Lung microvascular endothelial cell (primary cell): Measurements from ENCODE around the gene LRP1B. TPM values are rescaled to one million over a fixed set of nuclear protein-coding genes. Genes with fewer than 3 reads are reported as not detected.

Source experiments
- DNase-seq, 2 donors: peaks; one replicate each; pipeline versions ENCODE4 v3.0.0 to v3.0.0-alpha.2; 2010; ENCODE audit warnings: low read depth in 2 of 2
- total RNA-seq: library from RNA; depleted of rRNA; stranded (reverse); fragments of >200 nt; gene quantifications from 2 replicates; pipeline ENCODE4 v1.2.1, GENCODE V29; 2014

Gene LRP1B
- total RNA-seq, 1 donor from 2014 or later = not detected

DNA sequence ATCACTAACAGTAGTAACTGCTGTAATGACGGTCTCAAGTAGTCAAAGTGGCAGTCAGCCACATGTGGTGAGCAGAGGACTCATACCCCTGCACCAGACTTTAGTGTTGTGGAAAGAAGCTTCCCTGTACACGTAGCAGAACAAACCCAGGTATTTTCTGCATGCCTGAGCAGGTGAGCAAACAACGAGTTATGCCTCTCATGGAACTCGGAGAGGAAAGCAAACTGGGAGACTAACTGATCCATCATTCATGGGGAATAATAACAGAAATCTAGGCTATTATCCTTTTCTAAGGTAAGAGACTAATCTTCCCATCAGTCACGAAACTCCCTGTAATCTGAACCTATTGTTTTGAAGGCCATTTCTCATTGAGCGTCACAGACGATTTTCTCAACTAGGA is 1855.4 kb downstream of the LRP1B start:
- no peak for DNase-seq

GRCh38 chr2:140274891-140275290 is 1855.9 kb downstream of the LRP1B start:
- no peak for DNase-seq

DNA sequence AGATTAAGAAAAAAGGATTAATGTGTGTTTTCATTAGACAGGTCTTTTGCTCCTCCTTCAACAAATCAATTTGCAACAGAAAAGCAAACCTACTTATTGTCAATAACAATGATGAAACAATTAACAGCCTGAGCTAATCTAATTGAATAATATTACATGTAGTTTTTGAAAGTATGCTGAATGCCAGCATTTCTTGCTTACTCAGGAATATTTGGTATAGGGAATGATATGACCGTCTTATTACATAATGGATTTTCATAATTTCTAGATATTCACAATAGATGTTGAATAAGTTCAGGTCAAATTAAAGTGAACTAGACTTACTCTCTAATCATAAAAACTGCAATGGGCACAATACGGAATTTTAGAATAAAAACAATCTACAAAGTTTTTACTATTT is 1856.9 kb downstream of the LRP1B start:
- no peak for DNase-seq

GRCh38 chr2:140273408-140273807 is 1857.4 kb downstream of the LRP1B start:
- no peak for DNase-seq

GRCh38 chr2:140270224-140270623 is 1860.6 kb downstream of the LRP1B start:
- DNase-seq = no peak

GRCh38 chr2:140269000-140269399 is 1861.8 kb downstream of the LRP1B start:
- no peak for DNase-seq

- no peak for DNase-seq
Measured at GRCh38 chr2:140262908-140263307, 1867.9 kb downstream of the LRP1B start.

GRCh38 chr2:140257692-140258300 is 1873.0 kb downstream of the LRP1B start:
- no peak for DNase-seq

- DNase-seq = no peak
Measured at GRCh38 chr2:140256080-140256479, 1874.7 kb downstream of the LRP1B start.

DNA sequence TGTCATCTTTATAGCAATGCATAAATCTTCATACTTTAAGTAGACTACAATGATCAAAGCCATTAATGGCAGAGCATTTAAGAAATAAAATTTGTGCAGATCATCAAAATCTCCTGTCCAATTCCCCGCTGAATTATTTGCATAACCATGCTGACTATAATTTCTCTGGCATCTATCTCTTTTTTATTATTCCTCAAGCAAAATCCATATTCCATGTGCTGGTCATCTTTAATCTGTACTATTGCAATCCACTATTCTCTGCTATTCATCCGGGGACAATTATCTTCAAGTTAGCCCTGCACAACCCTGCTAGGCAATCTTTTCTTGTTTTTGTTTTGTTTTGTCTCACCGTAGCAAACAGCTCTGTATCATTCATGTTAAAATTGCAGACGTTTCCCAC is 1881.0 kb downstream of the LRP1B start:
- no peak for DNase-seq

DNA sequence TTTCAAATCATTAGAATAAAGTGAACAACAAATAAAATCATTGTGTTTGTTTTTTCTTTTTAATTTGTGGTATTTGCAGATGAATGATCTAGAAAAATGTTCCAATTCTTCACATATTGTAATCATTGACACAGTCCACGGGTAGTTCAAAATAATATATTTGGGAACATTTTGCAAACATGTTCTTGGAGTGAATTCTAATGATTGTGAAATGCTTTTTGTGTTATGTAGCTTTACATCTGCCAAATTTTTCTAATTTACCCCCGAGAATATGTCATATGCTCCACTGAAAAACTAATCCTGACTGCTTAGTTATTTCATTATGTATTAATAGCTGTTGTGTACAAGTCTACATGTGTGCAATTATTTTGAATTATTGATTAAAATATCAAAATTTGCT is 1882.2 kb downstream of the LRP1B start:
- no peak for DNase-seq

GRCh38 chr2:140247451-140248195 is 1883.2 kb downstream of the LRP1B start:
- no peak for DNase-seq

GRCh38 chr2:140246957-140247356 is 1883.9 kb downstream of the LRP1B start:
- DNase-seq = no peak

DNA sequence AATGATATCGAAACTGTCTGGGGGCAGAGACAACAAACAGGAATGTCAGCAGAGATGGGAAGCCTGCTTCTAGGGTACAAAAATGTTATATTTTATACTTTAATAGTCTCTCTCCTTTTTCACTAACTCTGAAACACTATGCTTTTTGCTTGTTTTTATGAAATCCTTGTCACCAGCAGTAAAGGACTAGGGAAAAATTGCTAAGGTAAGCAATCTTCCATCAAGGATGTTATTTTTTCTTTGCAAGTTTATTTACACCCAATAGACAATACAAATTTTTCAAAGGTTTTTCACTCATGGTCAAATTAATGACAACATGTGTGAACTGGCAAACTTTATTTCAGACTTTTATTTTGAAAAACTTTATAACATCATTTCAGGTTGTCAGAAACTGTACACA is 1884.8 kb downstream of the LRP1B start:
- no peak for DNase-seq

GRCh38 chr2:140242889-140243288 is 1887.9 kb downstream of the LRP1B start:
- no peak for DNase-seq

DNA sequence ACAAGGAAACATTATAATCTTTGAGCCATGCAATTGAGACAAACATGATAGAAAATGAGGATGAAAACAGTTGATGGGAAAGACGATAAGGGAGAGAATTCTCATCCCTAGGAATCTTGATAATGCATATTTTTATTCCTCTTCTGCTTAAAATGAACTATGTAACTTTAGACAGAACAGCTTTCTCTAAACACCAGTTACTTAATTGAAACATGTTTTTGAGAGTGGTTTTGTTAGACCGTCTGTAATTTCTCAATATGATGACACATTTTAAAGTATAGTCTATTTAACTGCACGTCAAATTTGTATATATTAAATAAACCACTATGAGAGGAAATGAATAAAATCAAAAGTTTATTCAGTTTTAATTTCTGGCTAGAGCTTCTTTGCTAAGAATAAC is 1896.7 kb downstream of the LRP1B start:
- DNase-seq = no peak

DNA sequence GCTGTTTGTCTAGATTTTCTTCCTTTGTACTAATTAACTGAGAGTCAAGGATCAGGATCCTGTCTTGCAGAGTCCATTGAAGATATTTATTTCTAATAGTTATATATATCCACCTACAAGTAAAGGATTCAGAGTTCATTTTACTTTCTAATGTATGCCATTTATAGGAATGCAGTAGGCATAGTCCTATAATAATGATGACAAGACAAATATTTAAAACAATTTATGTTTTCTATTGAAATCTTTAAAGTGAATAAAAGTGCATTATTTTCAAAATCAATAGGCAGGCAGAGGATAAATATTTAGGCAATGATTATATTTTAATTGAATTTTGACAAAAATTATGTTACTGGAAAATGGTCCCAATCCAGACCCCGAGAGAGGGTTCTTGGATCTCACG is 1919.9 kb downstream of the LRP1B start:
- DNase-seq = no peak

GRCh38 chr2:140205093-140205492 is 1925.7 kb downstream of the LRP1B start:
- DNase-seq = no peak

- DNase-seq = no peak
Measured at GRCh38 chr2:140203347-140203746, 1927.5 kb downstream of the LRP1B start.

- DNase-seq = no peak
Measured at GRCh38 chr2:140201572-140201971, 1929.2 kb downstream of the LRP1B start.

DNA sequence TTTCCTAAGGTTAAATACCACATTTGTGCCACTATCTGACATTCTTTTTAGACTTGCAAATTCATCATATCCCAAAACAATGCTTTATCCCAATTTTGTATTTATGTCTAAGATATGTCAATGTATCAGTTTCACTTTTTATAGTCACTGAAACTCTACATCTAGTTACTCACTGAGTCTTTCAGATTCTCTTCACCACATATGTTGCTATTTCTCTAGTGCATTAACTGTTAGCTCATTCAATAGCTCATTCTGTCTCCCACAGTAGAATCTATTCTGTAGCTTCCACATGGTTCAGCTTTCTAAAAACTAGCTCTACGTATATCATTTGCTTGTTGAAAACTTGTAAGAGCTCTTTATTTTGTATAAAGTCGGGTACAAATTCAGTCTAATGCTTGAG is 1930.1 kb downstream of the LRP1B start:
- no peak for DNase-seq

GRCh38 chr2:140200307-140200706 is 1930.5 kb downstream of the LRP1B start:
- DNase-seq = no peak

GRCh38 chr2:140199312-140199711 is 1931.5 kb downstream of the LRP1B start:
- DNase-seq = no peak
